ENCODE results near the gene CEP170B.
"Not testable (repeated sequence)": the region's sequence is repeated elsewhere in the genome, so short reads cannot be mapped to it uniquely, and the experiment has no call there.

The CEP170B gene

GRCh38 chr14:104880584-104881210, 15.6 kb downstream of the CEP170B start:
- no peak overlapping the region for H3K4me3 ChIP-seq (ENCODE audit: low read depth, low read length)
- no peak for DNase-seq (ENCODE audit: low read depth)
- no peak for TF ChIP-seq CTCF (IDR thresholded peaks at IDR 0.05; ENCODE audit: low read depth, low read length, missing control alignments)

GRCh38 chr14:104881369-104881979, 16.4 kb downstream of the CEP170B start:
- no peak overlapping the region for H3K4me3 ChIP-seq (ENCODE audit: low read depth, low read length)
- no peak for DNase-seq (ENCODE audit: low read depth)
- TF ChIP-seq CTCF (IDR thresholded peaks at IDR 0.05; ENCODE audit: low read depth, low read length, missing control alignments), result no peak

- DNase-seq (ENCODE audit: low read depth), result no peak
- TF ChIP-seq CTCF (IDR thresholded peaks at IDR 0.05; ENCODE audit: low read depth, low read length, missing control alignments), result no peak
- H3K4me3 ChIP-seq (ENCODE audit: low read depth, low read length), result no peak overlapping the region
These were observed 17.4 kb downstream of the CEP170B start for GRCh38 chr14:104882325-104882973.

GRCh38 chr14:104882991-104883660, 18.1 kb downstream of the CEP170B start:
- no peak for DNase-seq (ENCODE audit: low read depth)
- no peak overlapping the region for H3K4me3 ChIP-seq (ENCODE audit: low read depth, low read length)
- no peak for TF ChIP-seq CTCF (IDR thresholded peaks at IDR 0.05; ENCODE audit: low read depth, low read length, missing control alignments)

GRCh38 chr14:104883681-104884361, 18.8 kb downstream of the CEP170B start:
- no peak for TF ChIP-seq CTCF (IDR thresholded peaks at IDR 0.05; ENCODE audit: low read depth, low read length, missing control alignments)
- no peak for DNase-seq (ENCODE audit: low read depth)
- no peak overlapping the region for H3K4me3 ChIP-seq (ENCODE audit: low read depth, low read length)

- not testable (repeated sequence) for H3K4me3 ChIP-seq (ENCODE audit: low read depth, low read length); DNase-seq (ENCODE audit: low read depth)
These were observed 19.3 kb downstream of the CEP170B start for GRCh38 chr14:104884381-104884780.

Measured in GM12864 (cell line).